NCI-H446 treated with DMSO at 0.1 percent for 48 hours (cell line): ENCODE results near the gene CEP170B.
"Not testable (repeated sequence)": the region's sequence is repeated elsewhere in the genome, so short reads cannot be mapped to it uniquely, and the experiment has no call there.

Experiments
- DNase-seq: peaks from one replicate; lab custom pipeline; 2025; lab: John Stamatoyannopoulos, UW

Gene CEP170B

DNA sequence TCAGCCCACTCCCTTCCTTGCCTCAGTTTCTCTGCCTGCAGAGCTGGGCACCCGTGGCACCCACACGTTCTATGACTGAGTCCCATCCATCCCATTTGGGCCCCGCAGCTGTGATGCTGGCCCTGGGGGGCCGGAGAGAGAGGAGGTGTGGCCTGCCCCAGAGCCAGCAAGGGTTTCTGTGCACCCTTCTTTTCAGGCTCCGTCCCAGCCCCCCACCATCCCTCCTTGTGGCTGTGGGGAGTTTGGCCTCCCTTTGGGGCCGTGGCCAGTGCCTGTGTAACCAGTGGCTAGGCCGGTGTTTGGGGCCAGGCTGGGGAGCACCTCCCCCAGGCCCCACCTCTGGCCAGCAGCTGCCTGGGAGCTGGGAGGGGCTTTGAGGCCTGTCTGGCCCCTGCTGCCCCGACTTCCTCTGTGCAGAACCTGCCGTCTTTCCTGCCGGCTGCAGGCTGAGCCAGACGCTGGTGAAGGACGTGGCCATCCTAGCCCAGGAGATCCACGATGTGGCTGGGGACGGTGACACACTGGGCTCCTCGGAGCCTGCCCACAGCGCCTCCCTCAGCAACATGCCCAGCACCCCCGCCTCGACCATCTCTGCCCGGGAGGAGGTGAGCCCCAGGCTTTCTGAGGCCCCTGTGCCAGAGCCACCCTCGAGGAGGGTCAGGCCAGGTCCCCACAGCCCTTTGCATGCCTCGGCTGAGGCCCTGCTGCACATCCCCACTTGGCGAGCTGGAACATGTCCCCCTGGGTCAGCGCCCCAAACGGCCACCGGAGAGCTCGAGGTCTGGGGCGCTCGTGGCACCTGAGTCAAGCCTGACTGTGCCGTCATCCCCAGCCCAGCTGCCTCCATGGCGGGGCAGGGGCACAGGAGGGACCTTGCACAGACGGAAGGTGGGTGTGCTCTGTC lies 27.7 kb downstream of the CEP170B start:
- no peak for DNase-seq

- no peak for DNase-seq
Observed at GRCh38 chr14:104893435-104894207, 28.6 kb downstream of the CEP170B start.

- no peak for DNase-seq
Observed at GRCh38 chr14:104894331-104895206, 29.5 kb downstream of the CEP170B start.

DNA sequence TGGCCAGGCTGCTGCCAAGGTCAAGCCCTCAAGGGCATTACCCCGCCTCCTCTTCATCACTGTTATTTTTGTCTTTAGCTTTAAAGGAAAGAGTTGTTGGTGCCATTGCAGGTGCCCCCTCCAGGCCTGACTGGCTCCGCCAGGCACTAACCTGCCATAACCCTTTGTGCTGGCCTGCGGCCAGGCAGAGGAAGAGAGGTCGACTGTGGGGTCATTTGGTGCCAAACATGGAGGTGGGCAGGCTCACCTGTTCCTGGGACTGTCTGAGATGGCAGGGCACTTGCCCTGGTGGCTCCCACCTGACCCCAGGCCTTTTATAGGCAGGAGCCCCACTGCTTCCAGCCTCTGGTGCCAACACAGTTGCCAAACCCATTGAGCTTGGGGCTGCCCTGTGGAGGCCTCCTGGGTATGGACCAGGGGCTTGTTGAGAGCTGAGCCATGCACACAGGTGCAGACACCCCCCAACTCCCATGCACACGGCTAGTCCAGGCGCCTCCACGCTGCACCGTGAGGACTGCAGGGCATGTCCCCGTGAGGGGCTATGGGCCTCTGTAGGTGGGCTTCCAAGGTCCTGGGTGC lies 30.2 kb downstream of the CEP170B start:
- no peak for DNase-seq

DNA sequence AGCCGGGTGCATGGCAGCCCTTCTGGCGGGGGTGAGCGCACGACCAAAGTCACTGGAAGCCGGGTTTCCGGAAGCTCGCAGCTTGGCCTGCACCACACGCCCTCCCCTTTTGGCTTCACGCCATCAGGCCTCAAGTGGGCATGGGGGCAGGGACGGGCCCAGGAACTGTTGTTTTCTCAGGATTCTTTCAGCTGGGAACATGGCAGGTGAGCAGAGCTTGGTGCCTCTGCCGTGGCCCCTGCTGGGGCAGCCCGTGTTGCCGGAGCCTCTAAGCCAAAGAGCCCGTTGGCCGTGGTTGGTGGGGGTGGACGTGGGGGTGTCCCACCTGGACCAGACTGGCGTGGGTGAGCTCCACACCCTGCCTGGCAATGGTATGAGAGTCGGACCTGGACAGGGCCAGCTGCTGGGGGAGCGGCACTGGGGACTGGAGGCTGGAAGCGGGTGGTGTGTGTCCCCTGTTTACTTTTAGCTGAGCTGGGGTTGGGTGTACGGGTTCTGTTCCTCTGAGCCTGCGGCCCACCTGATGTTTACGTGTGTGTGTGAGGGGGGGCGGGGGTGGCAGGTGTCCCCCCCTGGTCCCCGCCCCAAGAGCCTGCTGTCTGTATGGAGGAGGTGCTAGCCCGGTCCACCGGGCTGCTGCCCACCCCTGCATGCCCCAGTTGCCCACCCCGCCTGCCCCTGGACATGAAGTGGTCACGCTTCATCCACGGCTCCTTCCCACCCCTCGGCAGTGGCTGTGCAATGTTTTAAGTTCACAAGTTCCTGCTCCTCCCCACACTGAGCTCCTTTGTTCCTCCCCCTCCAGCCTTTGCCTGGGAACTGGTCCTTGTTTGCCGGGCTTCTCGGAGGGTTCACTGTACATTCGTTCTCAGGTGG lies 31.0 kb downstream of the CEP170B start:
- no peak for DNase-seq

- no peak for DNase-seq
Observed at GRCh38 chr14:104897330-104898194, 32.5 kb downstream of the CEP170B start.

DNA sequence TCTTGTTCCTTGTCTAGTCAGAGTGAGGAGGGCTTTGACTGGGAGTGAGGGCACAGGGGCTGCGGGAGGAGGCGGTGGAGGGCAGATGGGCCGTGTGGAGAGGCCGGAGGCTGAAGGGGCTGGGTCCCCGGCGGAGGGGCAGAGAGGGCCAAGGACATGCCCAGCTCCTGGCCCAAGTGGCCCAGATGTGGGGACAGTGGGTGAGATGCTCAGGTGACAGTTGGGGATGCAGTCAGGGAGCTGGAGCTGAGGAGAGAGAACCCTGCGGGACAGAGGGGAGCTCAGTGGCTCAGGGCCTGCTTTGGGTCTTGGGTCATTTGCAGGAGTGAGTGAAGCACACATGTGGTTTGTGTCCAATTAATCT lies 33.1 kb downstream of the CEP170B start:
- DNase-seq, result no peak

- DNase-seq, result no peak
Observed at GRCh38 chr14:104898870-104899510, 33.9 kb downstream of the CEP170B start.

GRCh38 chr14:104899781-104900180 lies 34.7 kb downstream of the CEP170B start:
- no peak for DNase-seq

DNA sequence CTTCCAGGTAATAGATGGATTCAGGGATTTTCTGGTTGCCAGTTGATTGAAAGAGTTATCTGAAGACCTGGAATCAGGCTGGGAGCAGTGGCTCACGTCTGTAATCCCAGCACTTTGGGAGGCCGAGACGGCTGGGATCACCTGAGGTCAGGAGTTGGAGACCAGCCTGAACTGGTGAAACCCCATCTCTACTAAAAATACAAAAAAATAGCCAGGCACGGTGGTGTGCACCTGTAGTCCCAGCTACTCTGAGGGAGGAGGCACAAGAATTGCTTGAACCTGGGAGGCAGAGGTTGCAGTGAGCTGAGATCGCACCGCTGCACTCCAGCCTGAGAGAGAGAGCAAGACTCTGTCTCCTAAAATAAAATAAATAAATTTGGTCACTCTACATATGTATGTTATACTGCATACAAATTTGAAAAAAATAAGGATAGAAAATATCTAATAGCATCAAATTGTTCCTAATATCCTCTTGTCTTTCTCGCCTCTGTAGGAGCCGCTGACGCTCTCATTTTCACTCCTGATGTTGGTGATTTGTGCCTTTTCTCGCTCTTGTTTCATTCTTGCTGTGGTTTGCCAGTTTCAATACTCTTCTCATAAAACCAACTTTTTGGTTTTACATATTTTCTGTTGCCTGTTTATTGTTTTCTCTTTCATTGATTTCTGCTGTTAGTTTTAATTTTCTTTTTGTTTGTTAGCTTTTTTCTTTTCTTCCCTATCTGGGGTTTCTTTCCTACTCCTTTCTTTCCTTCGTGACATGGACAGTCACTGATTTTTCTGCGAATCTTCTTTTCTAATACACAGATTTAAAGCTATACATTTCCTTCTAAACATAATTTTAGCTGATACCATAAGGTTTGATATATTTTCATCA lies 35.8 kb downstream of the CEP170B start:
- no peak for DNase-seq

DNA sequence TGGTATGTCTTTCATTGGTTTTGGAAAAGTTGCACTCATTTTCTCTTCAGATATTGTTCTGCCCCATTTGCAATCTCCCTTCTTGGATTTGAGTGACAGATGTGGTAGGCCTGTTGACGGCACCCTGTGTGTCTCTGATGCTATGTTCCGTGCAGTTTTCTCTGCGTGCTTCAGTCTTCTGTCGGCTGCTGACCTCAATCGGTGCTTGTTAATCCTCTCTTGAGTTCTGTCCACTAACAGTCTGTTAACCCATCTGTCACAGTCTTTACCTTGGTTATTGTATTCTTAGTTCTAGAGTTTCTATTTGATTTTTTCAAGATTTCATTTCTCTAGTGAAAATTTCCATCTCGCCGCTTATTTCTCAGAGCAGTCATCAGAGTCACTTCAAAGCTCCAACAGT lies 38.9 kb downstream of the CEP170B start:
- DNase-seq, result no peak

- DNase-seq, result not testable (repeated sequence)
Observed at GRCh38 chr14:104904650-104905578, 39.8 kb downstream of the CEP170B start.

DNA sequence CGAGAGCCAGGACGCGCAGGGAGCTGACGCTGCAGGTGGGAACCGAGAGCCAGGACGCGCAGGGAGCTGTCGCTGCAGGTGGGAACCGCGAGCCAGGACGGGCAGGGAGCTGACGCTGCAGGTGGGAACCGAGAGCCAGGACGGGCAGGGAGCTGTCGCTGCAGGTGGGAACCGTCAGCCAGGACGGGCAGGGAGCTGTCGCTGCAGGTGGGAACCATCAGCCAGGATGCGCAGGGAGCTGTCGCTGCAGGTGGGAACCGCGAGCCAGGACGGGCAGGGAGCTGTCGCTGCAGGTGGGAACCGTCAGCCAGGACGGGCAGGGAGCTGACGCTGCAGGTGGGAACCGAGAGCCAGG lies 40.5 kb downstream of the CEP170B start:
- DNase-seq, result not testable (repeated sequence)

- no peak for DNase-seq
Observed at GRCh38 chr14:104908303-104908702, 43.2 kb downstream of the CEP170B start.

GRCh38 chr14:104912053-104912452 lies 47.0 kb downstream of the CEP170B start:
- no peak for DNase-seq

DNA sequence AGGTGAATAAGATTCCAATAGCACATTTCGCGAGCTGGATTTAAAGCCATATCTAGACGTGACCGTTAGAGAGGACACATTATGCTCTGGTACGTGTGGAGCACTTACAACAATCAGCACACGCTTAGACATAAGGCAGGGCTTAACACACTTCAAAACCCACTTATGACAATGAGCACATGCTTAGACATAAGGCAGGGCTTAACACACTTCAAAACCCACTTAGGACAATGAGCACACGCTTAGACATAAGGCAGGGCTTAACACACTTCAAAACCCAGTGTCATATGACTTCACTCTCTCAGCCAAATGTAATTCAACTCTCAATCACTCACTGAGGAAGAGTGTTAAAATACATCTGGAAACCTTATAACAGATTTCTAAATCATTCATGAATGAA lies 48.4 kb downstream of the CEP170B start:
- DNase-seq, result no peak

DNA sequence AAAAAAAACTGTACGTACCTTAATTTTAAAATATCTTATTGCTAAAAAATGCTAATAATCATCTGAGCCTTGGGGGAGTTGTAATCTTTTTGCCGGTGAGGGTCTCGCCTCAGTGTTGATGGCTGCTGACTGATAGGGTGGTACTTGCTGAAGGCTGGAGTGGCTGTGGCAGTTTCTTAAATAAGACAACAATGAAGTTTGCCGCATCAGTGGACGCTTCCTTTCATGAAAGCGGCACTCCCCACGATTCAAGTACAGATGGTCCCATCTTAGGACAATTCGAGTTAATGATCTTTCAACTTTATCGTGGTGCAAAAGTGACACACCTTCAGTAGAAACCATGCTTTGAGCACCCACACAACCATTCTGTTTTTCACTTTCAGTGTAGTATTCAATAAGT lies 52.0 kb downstream of the CEP170B start:
- DNase-seq, result no peak
